HPDE6-E6E7 (cell line): ENCODE measurements around the gene TNS3.
"Not testable (repeated sequence)": the region's sequence is repeated elsewhere in the genome, so short reads cannot be mapped to it uniquely, and the experiment has no call there.

Experiments used
- DNase-seq: peaks from one replicate; pipeline ENCODE4 v3.0.0; 2011; ENCODE audit warnings: missing footprints; ENCODE audit errors: extremely low spot score

The TNS3 gene

DNA sequence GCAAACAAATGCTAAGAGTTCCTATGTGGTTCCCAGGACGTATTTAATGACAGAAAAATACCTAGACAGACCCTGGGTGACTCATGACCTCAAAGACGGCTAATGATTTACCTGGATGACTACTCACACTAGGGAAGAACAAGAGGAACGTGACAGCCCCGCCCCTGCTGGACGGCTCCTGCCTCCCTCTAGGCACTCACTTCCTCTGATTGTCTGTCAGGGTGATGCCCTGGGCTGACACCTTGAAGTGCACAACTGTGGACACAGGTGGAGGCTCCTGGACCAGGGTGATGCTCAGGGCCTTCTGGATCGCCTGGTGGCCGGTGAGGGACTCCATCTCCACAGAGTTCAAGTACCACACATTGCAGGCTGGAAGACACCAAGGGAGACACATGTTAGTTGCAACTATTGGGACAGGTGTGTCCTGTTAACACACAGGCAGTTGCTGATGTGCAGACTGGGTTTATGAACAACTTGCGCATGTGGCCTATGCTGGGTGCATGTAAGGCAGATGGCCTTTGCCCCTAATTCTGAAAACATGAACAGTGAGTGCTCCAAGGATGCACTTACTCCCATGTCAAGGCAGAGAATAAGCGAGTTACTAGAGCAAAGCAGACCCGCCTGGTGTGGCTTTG lies 298.3 kb downstream of the TNS3 start:
- DNase-seq = peak; percentile 79

- DNase-seq = no peak
Measured at GRCh38 chr7:47282790-47283496, 299.0 kb downstream of the TNS3 start.

DNA sequence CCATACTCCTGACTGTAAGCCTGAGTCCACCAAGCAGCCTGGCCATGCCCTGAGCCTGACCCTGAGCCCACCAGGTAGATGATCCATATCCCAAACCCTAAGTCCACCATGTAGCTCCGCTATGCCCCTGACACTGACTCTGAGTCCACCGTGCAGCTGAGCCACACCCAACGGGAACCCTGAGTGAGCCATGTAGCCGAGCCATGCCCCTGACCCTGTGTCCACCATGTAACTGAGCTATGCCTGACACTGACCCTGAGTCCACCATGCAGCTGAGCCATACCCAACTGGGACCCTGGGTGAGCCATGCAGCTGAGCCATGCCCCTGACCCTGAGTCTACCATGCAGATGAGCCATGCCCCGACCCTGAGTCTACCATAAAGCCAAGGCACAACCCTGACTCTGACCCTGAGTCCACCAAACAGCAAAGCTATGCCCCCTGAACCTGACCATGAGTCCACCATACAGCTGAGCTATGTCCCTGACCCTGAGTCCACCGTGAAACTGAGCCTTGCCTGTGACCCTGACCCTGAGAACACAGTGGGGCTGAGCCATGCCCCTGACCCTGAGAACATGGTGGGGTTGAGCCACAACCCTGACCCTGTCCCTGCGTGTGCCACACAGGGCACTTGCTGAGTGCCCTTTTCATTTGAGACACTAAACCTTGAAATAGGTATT lies 299.8 kb downstream of the TNS3 start:
- no peak for DNase-seq

DNA sequence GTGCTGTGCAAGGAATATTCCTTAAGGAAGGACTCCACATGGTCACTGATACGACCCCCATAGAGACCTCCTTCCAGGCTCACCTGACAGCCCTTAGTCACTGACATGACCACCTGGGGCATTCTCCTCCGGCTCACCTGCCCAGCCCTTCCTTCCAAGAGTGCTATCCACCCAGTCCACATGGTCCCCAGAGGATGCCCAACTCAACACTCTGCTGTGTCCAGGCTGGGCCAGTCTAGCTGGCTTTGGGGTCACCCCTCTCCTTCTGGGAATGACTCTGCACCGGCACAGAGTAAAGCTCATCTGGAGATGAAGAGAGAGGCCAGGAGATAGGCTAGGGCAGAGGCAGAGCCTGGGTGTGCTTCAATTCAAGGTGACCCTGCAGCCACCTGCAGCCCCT lies 300.8 kb downstream of the TNS3 start:
- no peak for DNase-seq

GRCh38 chr7:47280114-47280513 lies 301.8 kb downstream of the TNS3 start:
- DNase-seq = no peak

DNA sequence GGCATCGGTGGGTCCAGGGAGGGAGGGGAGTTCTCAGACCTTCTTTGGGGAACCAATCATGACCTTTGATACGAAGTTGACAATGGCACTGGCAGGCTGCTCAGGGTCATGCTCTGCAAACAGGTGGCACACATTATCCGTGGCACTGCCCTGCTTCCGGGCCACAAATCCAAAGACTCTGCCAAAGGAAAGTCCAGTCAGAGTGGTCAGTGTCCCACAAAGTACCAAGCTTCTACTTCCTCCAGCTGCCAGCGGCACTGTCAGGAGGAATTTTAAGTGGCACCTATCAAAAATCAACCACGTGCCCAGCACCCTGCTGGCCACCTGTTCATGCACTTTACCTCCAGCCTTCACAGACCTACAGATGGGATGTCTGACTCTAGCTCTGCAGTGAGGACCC lies 303.9 kb downstream of the TNS3 start:
- DNase-seq = no peak

DNA sequence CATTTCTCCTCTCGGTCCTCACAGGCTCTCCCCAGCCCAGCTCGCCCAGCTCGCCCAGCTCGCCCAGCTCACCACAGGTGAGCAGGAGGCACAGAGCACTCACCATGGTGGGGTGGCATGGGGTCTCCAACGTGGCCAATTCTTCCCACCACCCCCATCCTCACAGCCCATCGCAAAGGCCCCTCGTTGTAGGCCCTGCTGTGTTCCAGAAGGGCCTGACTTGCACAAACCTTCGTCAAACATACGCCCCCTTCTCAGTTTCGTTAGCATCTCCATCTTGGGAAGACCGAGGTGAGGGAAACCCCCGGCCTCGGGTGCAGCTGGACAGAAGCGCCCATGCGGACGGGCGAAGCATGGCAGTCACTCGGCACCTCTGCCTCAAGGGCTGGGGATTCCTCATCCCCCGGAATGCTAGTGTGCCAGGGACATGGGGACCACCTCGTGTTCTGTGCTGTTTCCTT lies 304.6 kb downstream of the TNS3 start:
- no peak for DNase-seq

- DNase-seq = no peak
Measured at GRCh38 chr7:47273974-47274766, 307.7 kb downstream of the TNS3 start.

- no peak for DNase-seq
Measured at GRCh38 chr7:47273088-47273487, 308.8 kb downstream of the TNS3 start.

DNA sequence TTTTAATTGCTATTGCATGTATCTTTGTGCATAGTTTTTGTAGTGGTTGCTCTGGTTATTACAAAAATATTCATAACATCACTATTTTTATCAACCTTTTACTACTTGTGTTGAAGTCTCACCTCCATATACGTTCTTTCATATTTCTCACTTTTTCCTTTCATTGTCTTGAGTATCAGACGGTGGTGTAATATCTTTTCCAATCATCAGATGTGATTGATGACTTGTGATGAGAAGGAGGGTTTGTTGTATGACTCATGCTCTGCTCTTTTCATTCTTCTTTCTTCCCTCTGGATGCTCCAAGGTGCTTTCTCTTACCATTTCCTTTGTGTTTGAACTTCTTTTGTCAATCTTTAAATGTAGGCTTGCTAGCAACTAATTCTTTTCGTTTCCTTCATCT lies 310.2 kb downstream of the TNS3 start:
- no peak for DNase-seq

DNA sequence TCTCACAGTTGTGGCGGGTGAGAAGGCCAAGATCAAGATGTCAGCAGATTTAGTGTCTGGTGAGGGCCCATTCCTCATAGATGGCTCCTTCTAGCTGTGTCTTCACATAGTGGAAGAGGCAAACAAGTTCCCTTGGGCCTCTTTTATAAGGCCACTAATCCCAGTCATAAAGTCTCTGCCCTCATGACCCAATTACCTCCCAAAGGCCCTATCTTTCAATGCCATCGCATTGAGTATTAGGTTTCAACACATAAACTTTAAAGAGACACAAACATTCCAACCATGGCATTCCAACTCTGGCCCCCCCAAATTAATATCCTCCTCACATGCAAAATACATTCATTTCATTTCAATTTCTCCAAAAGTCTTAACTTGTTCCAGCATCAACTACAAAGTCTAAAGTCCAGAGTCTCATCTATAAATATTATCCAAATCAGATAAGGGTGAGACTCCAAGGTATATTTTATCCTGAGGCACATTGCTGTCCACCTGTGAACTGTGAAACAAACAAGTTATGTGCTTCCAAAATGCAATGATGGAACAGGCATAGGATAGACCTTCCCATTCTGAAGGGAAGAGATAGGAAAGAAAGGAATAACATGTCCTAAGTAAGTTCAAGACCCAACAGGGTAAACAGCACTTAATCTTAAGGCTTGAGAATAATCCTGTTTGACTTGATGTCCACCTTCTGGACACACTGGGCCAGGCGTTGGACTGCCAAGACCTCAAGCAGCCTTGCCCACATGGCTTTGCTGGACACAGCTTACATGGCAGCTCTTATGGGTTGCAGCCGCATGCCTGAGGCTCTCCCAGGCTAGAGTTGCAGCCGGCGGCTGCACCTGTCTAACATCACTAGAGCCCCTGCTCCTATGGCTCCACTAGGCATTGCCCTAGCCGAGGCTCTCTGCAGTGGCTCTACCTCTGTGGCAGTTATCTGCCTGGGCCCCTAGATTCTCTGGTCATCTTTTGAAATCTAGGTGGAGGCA lies 312.8 kb downstream of the TNS3 start:
- no peak for DNase-seq

DNA sequence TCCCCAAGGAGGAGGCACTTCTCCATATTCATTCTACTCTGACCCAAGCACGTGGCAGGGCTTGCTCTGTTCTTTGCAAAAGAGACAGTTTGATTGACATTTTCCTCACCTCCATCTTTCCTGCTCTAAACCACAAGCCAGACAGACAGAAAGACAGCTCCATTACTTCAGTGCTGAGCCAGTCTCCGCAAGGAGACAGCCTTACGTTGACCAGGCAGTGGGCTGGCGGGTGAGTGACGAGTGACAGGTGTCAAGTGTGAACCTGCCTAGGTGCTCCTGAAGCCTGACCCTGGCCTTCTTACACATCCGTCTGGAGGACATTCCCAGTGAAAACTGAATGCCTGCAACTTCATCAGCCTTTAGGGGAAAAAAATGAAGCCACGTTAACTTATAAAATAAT lies 314.6 kb downstream of the TNS3 start:
- DNase-seq = no peak

DNA sequence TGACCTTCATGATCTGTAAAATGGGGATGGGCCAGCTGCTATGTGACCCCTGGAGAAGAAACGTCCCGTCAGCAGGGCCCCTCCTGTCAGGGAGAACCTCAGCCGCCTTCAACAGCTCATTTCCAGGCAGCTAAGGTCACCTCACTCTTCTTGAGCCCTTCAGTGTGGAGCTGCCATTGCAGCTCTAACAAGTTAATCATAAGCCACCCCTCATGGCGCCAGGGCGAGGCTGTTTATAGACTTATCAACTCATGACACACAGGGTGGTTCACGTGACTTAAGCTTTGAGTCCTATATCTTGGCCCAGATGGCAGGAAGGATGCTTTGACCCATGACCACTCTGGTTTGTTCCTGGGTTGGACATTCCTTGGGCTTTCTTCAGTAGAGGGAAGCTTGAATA lies 315.1 kb downstream of the TNS3 start:
- no peak for DNase-seq

GRCh38 chr7:47266131-47266706 lies 315.7 kb downstream of the TNS3 start:
- peak; percentile 46 for DNase-seq

- no peak for DNase-seq
Measured at GRCh38 chr7:47265621-47266020, 316.3 kb downstream of the TNS3 start.

DNA sequence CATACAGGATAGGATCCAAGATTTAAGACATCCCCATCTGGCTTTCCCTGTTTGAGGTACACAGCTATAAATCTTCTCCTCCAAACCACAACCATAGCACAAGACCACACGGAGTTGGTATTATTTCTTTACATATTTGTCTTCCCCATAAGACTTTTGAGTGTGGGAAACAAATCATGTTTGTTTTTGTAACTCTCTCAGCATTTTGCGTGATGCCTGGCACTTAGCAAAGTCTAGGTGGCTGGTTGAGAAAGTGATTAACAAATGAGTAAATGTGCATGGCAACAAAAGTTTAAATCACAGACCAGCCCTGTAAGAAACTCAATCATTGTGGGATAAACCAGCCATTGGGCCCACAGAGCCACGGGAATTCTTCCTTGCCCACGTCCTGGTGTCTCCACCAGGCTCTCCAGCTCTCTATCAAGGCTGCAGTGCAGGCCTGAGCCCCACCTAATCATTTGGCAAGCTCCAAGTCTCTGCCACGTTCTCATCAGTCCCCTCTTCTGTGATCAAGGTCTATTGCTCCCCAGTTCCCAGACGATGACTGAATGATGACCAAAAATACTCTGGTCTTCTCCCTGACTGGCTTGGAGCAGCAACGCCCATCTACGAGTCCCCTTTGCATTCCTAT lies 317.8 kb downstream of the TNS3 start:
- no peak for DNase-seq

GRCh38 chr7:47262881-47263280 lies 319.0 kb downstream of the TNS3 start:
- DNase-seq = no peak

DNA sequence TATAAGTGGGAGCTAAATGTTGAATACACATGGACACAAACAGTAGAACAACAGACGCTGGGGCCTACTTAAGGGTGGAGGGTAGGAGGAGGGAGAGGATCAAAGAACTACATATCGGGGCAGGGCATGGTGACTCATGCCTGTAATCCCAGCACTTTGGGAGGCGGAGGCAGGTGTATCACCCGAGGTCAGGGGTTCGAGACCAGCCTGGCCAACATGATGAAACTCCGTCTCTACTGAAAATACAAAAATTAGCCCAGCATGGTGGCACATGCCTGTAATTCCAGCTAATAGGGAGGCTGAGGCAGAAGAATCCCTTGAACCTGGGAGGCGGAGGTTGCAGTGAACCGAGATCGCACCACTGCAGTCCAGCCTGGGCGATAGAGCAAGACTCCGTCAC lies 319.8 kb downstream of the TNS3 start:
- not testable (repeated sequence) for DNase-seq

- no peak for DNase-seq
Measured at GRCh38 chr7:47260270-47260669, 321.6 kb downstream of the TNS3 start.

DNA sequence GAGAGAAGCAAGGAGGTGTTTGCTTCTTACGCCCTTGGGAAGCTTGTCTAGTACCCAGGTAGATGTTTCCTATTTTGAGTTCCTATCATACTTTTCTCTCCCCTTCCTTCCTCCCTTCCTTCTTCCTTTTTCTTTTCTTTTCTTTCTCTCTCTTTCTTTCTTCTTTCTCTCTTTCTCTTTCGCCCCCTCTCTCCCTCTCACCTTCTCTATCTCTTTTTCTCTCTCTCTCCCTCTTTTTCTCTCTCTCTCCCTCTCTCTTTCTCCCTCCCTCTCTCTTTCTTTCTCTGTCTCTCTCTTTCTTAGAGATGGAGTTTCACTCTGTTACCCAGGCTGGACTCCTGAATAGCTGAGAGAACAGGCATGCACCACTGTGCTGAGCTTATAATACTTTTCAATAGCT lies 322.2 kb downstream of the TNS3 start:
- DNase-seq = no peak
